Caki2 (cell line): ENCODE data around the gene HCN3. TPM values are rescaled to one million over a fixed set of nuclear protein-coding genes. Genes with fewer than 3 reads are reported as not detected.
"Not testable (repeated sequence)": the region's sequence is repeated elsewhere in the genome, so short reads cannot be mapped to it uniquely, and the experiment has no call there.

Experiments
- DNase-seq: peaks from one replicate; pipeline ENCODE4 v3.0.0-alpha.2; 2015; ENCODE audit warnings: low read depth
- in situ Hi-C: cut with HindIII; loops from 2 replicates; pipeline ENCODE4 v1.10.0; 2016; ENCODE audit warnings: low sequenced_read_pairs, low pct_unique_long_range_greater_than_20kb, mixed read lengths
- total RNA-seq: library from RNA; depleted of rRNA; stranded (reverse); fragments of >200 nt; shearing (Covaris generic); gene quantifications from 2 replicates; pipeline ENCODE4 v1.2.3, GENCODE V29; 2014; ENCODE audit warnings: low replicate concordance

Gene HCN3
- total RNA-seq, 1 experiment from 2014 or later = 0.84 TPM

DNA sequence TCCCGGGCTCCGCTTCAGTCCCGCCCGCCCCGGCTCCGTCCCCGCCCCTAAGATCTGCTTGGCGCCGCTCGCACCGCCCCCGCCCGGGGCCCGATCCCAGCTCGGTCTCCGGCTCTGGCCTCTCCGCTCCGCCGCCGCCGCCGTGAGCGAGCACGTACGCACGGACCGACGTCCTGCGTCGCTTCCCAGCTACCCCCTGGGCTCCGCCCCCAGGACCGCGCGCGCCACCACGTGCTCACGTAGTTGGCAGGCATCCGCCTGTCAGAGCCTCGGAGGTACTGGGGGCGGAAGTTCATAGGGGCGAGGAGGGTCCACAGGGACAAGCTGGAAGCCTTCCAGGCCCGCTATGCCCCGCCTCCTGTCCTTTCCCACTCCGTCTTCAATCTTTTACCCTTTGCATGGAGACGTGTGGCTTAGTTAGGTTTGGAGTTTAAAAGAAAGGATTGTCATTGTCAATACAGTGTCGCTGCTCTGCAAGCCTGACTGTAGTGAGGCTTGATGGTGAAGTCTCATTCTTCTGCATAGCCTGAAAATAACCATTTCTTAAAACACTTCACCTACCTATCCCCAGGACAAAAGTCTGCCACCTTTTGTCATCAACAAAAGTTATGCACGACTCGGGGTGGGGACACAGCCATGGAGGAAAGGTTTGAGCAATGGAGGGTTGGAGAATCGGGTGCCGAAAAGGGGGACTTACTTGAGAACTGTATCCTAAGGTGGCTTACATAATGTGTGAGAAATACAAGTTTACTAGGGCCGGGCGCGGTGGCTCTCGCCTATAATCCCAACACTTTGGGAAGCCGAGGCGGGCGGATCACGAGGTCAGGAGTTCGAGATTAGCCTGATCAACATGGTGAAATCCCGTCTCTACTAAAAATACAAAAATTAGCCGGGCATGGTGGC is 3.7 kb upstream of the HCN3 start, which contains the start of gene CLK2:
CLK2 (minus strand) TSS at position 162 of the 903 bp plus-strand sequence. CDS start 2,527 bp downstream, outside the sequence.
- DNase-seq = peak; percentile 93
- in situ Hi-C loops = no loop called here

DNA sequence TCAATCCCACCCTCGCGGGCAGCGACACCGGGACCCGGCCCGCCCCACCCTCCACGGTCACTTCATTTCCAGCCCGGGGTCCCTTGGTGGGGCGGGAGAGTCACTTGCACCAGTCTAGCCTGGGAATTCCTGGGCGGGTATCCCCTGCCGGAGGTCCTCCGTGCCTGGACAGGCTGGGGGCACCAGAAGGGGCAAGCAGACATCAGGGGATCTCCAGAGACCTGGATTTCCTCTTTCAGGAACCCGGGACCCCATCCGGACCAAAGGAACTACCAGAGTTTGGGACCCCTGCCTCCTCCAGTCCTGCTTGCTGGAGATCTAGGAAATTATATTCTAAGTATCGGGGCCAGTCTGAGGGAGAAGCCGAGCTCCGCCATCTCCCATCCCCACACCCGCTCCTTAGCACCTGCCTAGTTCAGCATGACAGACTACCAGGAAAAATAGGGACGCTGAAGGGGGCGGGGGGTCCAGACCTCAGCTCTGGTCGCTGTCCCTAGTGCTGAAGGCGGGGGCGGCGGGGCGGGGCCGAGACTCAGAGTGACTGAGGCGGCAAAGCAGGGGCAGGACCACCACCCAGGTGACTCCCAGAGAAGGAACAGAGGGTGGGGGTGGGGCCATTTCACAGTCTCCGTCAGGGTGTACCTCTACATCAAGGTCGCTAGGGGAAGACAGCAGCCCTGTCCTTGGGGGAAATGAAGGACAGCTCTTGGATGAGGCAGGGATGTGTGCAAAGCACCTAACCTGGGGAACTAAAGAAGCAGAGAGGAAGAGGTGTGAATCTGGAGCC is 832 bp downstream of the HCN3 start:
- peak; percentile 65 for DNase-seq
- in situ Hi-C loops = no loop called here

DNA sequence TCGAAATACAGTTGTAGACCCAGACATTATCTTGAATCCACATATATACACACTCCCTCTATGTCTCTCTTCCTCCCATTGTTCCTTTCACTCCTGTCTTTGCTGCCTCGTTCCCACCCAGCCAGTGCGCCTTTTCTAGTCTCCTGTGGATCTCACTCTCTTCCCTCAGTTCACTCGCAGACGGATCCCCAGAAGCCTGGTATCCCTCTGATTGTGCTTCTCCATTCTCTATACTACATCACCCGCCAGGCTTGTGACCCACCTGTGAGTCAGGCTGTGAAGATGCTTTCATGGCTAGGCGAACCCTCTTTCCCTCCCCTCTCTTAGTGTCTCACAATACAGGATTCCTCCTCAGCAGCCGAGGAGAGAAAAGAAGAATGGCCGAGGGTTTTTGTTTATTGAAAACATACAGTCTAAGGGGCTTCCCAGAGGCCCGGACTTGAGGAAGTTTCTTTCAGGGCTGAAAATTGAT is 1.5 kb downstream of the HCN3 start:
- DNase-seq = no peak
- in situ Hi-C loops = no loop called here

DNA sequence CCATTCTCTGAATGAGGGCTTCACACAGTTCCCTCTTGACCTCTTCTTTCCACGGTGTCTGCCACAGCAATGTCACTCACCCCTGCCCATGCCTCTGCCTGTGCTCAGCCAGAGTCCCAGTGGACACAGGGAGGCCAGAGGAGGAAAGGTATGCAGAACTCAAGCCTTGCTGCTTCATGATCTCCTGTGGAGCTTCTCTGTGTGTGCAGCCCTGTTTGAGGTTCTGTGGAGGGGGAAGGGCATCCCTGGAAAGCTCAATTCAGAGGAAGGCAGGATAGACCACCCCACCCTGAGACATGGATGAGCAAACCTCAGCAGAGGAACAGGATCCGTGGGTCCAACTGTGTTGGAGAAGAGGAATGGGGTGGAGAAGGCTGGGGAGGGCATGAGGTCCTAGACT is 2.0 kb downstream of the HCN3 start:
- no peak for DNase-seq
- in situ Hi-C loops = no loop called here

DNA sequence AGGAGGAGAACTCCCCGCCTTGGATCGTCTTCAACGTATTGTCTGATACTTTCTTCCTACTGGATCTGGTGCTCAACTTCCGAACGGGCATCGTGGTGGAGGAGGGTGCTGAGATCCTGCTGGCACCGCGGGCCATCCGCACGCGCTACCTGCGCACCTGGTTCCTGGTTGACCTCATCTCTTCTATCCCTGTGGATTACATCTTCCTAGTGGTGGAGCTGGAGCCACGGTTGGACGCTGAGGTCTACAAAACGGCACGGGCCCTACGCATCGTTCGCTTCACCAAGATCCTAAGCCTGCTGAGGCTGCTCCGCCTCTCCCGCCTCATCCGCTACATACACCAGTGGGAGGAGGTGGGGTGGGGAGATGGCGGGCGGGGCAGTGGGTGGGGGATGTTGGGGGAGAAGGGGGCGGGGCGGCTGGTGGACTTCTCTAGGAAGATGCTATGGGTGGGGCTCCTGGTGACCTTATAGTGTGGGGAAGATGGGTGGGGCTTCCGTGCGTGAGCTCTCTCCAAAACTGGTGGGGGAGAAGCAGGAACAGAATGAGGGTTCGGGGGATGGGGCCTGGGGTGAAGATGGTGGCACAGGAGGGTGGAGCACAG is 5.3 kb downstream of the HCN3 start:
- no peak for DNase-seq
- in situ Hi-C loops = no loop called here

DNA sequence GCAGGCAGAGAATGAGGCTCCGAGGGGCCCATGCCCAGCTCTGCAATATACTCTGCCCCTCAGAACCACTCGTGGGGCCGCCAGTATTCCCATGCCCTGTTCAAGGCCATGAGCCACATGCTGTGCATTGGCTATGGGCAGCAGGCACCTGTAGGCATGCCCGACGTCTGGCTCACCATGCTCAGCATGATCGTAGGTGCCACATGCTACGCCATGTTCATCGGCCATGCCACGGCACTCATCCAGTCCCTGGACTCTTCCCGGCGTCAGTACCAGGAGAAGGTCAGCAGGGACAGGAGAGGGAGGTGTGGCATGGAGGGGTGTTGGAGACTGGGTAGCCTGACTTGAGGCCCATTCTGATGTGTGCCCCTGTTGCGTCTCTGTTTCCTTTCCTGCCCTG is 7.2 kb downstream of the HCN3 start:
- in situ Hi-C loops = no loop called here
- DNase-seq = no peak

DNA sequence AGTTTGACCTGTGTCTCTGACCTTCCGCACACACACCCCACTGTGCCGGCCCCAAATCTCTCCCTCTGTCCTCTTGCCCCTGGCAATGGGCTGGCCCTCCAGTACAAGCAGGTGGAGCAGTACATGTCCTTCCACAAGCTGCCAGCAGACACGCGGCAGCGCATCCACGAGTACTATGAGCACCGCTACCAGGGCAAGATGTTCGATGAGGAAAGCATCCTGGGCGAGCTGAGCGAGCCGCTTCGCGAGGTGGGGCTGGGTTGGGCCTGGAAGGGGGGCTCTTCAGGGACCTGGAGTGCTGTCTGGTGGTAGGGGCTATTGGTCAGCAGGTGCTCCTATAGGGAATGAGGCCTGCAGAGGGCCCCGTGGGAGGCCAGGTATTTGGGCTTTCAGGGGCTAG is 7.8 kb downstream of the HCN3 start:
- DNase-seq = no peak
- in situ Hi-C loops = no loop called here

DNA sequence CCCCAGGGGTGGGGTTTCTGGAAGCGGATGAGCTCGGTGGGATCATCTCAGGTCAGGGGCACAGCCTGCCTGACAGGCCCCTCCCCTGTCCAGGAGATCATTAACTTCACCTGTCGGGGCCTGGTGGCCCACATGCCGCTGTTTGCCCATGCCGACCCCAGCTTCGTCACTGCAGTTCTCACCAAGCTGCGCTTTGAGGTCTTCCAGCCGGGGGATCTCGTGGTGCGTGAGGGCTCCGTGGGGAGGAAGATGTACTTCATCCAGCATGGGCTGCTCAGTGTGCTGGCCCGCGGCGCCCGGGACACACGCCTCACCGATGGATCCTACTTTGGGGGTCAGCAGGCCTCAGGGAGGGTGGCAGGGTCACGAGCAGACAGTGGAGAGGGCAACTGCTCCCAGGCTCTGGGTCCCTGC is 8.4 kb downstream of the HCN3 start:
- in situ Hi-C loops = no loop called here
- no peak for DNase-seq

DNA sequence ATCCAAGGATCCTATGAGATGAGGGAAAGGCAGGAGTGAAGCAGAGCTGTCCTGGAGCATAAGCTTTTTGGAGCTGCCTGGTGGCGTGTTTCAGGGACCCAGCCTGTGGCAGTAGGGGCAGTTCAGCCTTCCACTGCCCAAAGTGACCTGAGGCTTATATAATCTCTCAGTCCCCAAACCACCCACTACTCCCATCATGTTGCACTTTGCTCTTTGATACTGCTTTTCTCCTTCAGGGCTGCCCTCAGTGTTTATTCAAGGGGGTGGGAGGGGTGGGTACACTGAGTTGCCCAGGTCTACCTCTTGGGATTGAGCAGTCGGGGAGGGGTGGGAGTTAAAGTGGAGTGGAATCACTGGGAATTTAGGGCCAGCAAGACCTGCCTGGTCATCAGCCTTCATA is 9.3 kb downstream of the HCN3 start:
- no peak for DNase-seq
- in situ Hi-C loops = no loop called here

DNA sequence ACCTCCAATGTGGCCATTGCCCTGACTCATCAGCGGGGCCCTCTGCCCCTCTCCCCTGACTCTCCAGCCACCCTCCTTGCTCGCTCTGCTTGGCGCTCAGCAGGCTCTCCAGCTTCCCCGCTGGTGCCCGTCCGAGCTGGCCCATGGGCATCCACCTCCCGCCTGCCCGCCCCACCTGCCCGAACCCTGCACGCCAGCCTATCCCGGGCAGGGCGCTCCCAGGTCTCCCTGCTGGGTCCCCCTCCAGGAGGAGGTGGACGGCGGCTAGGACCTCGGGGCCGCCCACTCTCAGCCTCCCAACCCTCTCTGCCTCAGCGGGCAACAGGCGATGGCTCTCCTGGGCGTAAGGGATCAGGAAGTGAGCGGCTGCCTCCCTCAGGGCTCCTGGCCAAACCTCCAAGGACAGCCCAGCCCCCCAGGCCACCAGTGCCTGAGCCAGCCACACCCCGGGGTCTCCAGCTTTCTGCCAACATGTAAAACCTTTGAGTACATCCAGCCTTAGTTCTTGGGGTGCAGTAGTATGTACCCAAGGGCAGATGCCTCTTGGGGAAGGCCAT is 10.8 kb downstream of the HCN3 start:
- in situ Hi-C loops = no loop called here
- no peak for DNase-seq

DNA sequence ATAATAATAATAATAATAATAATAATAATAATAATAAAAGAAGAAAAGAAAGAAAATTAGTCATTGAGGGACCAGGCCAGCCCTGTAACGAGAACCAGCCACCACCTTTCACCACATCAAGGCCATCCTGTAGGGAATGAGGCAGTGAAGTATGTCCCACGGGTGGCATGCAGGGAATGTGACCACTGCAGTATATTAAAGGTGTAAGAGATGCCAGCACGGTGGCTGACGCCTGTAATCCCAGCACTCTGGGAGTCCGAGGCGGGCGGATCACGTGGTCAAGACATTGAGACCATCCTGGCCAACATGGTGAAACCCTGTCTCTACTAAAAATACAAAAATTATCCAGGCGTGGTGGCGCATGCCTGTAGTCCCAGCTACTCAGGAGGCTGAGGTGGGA is 13.7 kb downstream of the HCN3 start:
- DNase-seq, in situ Hi-C loops: not testable (repeated sequence)

DNA sequence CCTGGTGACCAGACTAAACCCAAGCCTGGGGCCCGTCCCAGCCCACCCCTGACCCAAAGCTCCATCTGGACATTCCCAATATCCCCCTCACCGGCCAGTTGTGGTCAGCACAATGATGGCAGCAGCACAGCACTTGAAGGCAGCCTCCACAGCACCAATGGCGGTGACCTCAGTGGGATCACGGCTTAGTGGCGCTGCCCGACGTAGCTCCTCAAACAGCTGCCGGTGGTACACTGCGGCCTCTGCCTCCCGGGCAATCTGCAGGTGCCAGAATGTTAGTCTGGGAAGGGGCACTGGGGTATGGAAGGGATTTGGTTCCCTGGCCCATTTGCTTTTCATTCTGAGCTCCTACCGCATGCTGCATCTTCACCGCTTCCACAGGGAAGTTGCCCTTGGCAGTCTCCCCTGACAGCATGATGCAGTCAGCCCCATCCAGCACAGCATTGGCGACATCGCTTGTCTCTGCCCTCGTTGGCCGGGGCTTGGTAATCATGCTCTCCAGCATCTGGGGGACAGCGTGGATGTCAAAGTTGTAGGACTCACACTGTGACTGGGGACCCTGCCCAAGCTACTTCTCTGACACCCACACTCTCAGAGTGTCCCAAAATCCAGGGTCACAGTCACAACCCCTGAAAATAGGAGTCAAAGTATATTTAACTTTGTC is 16.0 kb downstream of the HCN3 start:
- in situ Hi-C loops = no loop called here
- DNase-seq = no peak

DNA sequence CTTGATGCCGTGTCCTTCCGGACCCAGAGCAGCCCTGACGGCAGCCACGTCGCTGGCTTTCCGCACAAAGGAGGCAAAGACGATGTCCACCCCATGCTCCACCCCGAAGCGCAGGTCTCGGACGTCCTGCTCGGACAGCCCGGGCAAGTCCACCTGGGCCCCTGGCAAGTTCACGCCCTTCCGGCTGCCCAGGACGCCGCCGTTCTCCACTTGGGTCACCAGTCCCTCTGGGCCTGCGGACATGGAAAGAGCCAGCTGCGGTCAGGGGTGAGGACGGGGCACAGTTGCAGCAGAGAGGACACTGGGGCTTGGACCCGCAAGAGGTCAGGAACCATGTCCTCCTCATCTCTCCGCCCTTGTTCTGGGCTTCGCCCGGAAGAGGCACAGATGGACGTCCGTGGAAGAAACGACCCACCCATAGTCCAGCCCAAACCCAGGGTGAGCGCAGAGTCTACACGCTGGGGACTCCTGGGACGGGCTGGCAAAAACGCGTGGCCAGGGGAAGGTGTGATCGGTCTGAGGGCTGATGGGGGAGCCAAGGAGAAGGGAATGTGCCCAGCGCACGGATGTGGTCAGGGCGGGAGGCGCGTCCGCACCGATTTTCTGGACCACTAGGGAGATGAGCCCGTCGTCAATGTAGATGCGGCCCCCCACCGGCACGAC is 17.4 kb downstream of the HCN3 start:
- no peak for DNase-seq
- in situ Hi-C loops = no loop called here

DNA sequence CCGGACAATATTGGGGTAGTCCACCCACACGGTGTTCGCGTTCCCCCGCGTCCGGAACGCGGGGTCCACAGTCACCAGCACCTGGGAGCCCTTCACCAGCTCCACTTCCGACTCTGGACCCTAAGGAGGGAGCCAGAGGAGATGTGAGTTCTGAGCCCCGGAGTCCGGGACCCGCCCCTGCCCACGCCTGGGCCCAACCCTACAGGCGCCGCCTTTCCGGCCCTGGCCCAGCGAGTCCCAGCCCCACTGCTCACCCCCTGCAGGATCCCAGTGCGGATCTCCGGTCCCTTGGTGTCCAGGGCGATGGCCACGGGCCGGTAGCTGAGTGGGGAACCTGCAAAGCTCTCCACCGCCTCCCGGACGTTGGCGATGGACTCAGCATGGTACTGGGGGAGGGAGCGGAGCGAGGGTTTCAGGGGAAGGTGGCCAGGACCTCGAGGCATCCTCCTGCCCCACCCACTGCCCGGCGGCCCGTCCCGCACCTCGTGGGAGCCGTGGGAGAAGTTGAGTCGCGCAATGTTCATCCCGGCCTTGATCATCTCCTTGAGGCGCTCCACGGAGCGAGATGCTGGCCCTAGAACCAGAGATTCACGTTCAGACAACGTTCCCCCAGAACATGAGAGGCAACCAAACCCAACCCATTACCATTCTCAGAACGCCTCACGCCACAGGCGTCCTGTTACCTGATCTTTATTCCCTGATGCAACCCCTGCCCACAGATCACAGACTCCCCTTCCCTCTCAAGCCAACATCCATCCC is 18.1 kb downstream of the HCN3 start:
- in situ Hi-C loops = no loop called here

DNA sequence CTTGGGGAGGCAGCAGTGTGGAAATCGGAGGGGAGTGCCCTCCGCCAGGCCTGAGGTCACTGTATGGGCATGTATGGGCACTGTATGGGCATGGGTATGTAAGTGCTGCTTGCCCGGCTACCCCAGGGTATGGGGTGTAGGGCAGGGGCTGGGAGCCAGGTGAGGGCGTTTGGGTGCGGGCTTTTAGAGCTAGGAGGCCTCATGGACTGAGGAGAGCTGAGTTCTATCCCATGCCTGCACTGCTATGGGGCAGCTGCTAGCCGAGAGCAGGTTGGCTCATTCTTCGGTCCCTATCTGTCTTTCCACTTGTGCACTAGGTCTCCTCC is 18.6 kb downstream of the HCN3 start:
- in situ Hi-C loops = no loop called here
- DNase-seq = no peak

More for the DNA sequence above, 18.1 kb downstream of the HCN3 start:
- DNase-seq = no peak

DNA sequence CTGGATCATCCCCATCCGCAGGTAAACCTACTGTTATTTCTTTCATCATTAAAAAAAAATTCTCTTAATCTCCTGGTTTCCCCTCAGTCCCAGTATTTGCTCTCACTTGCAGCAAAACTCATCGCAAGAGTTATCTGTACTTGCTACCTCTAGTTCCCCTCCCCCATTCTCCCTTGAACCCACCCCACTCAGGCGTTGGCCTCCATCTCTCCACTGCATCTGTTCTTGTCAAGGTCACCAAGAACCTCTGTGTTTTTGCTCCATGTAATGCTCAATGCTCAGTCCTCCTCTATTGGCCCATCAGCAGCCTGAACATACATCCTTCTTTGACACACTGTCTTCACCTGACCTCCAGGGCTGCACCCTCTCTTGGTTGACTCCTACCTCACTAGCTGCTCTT is 19.4 kb downstream of the HCN3 start:
- in situ Hi-C loops = no loop called here
- no peak for DNase-seq

DNA sequence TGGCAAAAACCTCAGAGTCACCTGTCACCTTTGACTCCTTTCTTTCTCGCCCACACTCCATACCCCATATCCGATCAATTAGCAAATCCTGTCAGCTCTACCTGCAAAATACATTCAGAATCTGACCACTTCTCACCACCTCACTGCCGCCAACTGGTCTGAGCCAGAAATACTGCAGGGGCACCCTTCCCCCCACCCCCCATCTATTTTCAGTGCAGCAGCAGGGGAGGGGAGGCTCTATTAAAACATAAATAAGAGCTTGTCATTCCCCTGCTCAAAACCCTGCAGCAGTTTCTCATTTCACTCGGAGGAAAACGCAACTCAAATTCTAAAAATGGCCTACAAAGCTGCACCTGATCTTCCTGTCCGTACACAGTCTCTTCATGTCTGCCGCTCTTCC is 20.1 kb downstream of the HCN3 start:
- DNase-seq = no peak
- in situ Hi-C loops = no loop called here
